Tibial artery (tissue), 4 donors: ENCODE results near the gene OR2AG2.
A peak's percentile ranks its signal among the peaks of the same experiment; 100 is the strongest.

ENCODE experiments used
- DNase-seq, 2 donors: peaks; one replicate each; pipeline ENCODE4 v3.0.0-alpha.2; 2019
- H3K27ac ChIP-seq, 2 donors: fragments of 200-600 bp; sonication (generic) in 1 of 2; 1 replicate in 1 of 2; 2 replicates in 1 of 2; pipeline ENCODE4 v1.5.1; 2018 to 2019; ENCODE audit warnings: mild to moderate bottlenecking in 1 of 2
- H3K27me3 ChIP-seq, 2 donors: fragments of 200-600 bp; sonication (generic) in 1 of 2; one replicate each; pipeline versions ENCODE4 v1.5.1 to v1.6.0; 2016 to 2019
- H3K36me3 ChIP-seq, 3 donors: fragments of 200-600 bp; sonication (generic) in 2 of 3; one replicate each; pipeline ENCODE4 v1.5.1; 2016 to 2019; ENCODE audit warnings: mild to moderate bottlenecking in 2 of 3
- H3K4me1 ChIP-seq, 4 donors: fragments of 200-600 bp; sonication (generic) in 2 of 4; 1 replicate in 3 of 4; 2 replicates in 1 of 4; pipeline ENCODE4 v1.5.1; 2016 to 2019
- H3K4me3 ChIP-seq, 2 donors: fragments of 200-600 bp; sonication (generic) in 1 of 2; 1 replicate in 1 of 2; 2 replicates in 1 of 2; pipeline ENCODE4 v1.5.1; 2018 to 2019; ENCODE audit warnings: mild to moderate bottlenecking in 2 of 2
- H3K9me3 ChIP-seq, 3 donors: fragments of 200-600 bp; sonication (generic) in 1 of 3; one replicate each; pipeline ENCODE4 v1.5.1; 2016 to 2019
- CTCF ChIP-seq, 2 experiments: fragments of 200-600 bp in 1 of 2; fragments of 450-650 bp in 1 of 2; IDR thresholded peaks; one replicate each; pipeline ENCODE4 v1.5.1; 2017 to 2019; ENCODE audit warnings: antibody characterized with exemption in 2 of 2, mild to moderate bottlenecking in 1 of 2, moderate library complexity in 1 of 2
- intact Hi-C: fragments of 100-400 bp; cut with DNase I; formaldehyde crosslinking; loops from one replicate; pipeline ENCODE4 v1.15.0; 2023; ENCODE audit warnings: low total_unique reads

Gene OR2AG2

GRCh38 chr11:6737872-6738466, 33.8 kb downstream of the OR2AG2 start:
- Histone ChIP-seq H3K27ac (no peak overlapping the region), H3K36me3 (no peaks in the 10 kb centered on the region), H3K9me3 (peaks cover 0 to 4% (median 2%) of the 10 kb centered on the region in 3 donors), H3K4me3 (no peak overlapping the region), H3K4me1 (no peaks in the 10 kb centered on the region), H3K27me3 (peaks cover 0 to 3% of the 10 kb centered on the region in 2 donors)
- peak; percentile 35 to 36 for TF ChIP-seq CTCF (IDR thresholded peaks at IDR 0.05)
- DNase-seq, result peak in 1 of 2 donors; percentile 24
- intact Hi-C loops, result no loop called here

GRCh38 chr11:6736495-6737121, 35.2 kb downstream of the OR2AG2 start:
- H3K36me3 ChIP-seq, result no peaks in the 10 kb centered on the region
- intact Hi-C loops, result no loop called here
- H3K4me1 ChIP-seq, result no peaks in the 10 kb centered on the region
- DNase-seq, result no peak
- TF ChIP-seq CTCF (IDR thresholded peaks at IDR 0.05), result no peak
- H3K27ac ChIP-seq, result no peak overlapping the region
- H3K9me3 ChIP-seq, result peaks cover 0 to 4% (median 2%) of the 10 kb centered on the region in 3 donors
- peaks cover 0 to 3% of the 10 kb centered on the region in 2 donors for H3K27me3 ChIP-seq
- no peak overlapping the region for H3K4me3 ChIP-seq

GRCh38 chr11:6735306-6735705, 36.5 kb downstream of the OR2AG2 start:
- H3K9me3 ChIP-seq, result peaks cover 0 to 4% (median 2%) of the 10 kb centered on the region in 3 donors
- peaks cover 0 to 3% of the 10 kb centered on the region in 2 donors for H3K27me3 ChIP-seq
- DNase-seq, result no peak
- H3K4me1 ChIP-seq, result no peaks in the 10 kb centered on the region
- no peak overlapping the region for H3K4me3 ChIP-seq
- intact Hi-C loops, result no loop called here
- no peak overlapping the region for H3K27ac ChIP-seq
- TF ChIP-seq CTCF (IDR thresholded peaks at IDR 0.05), result no peak
- H3K36me3 ChIP-seq, result no peaks in the 10 kb centered on the region

- TF ChIP-seq CTCF (IDR thresholded peaks at IDR 0.05), result no peak
- Histone ChIP-seq H3K27me3 (peaks cover 0 to 3% of the 10 kb centered on the region in 2 donors), H3K27ac (no peak overlapping the region), H3K4me1 (no peaks in the 10 kb centered on the region), H3K36me3 (no peaks in the 10 kb centered on the region), H3K9me3 (peaks cover 0 to 4% (median 2%) of the 10 kb centered on the region in 3 donors), H3K4me3 (no peak overlapping the region)
- no peak for DNase-seq
- intact Hi-C loops, result no loop called here
These were observed 37.2 kb downstream of the OR2AG2 start for GRCh38 chr11:6734616-6735015.

- Histone ChIP-seq H3K4me3 (no peak overlapping the region), H3K27me3 (no peaks in the 10 kb centered on the region), H3K9me3 (peaks cover 0 to 4% (median 2%) of the 10 kb centered on the region in 3 donors), H3K4me1 (no peaks in the 10 kb centered on the region), H3K36me3 (no peaks in the 10 kb centered on the region), H3K27ac (no peak overlapping the region)
- no peak for DNase-seq
- TF ChIP-seq CTCF (IDR thresholded peaks at IDR 0.05), result no peak
- intact Hi-C loops, result no loop called here
These were observed 38.2 kb downstream of the OR2AG2 start for GRCh38 chr11:6733326-6734275.
